Endothelial cell of umbilical vein (primary cell): ENCODE data around the gene ABCF2. TPM values are rescaled to one million over a fixed set of nuclear protein-coding genes. Genes with fewer than 3 reads are reported as not detected.

Experiments used
- BruUV-seq: library from RNA; stranded (reverse); fragments of 400-500 nt; replicated peaks from 2 replicates; lab custom pipeline; 2021; lab: Mats Ljungman, UMichigan
- CTCF ChIA-PET: fragments of 300-600, 350-600 bp; sonication (Branson Sonifier 250); formaldehyde crosslinking; loops from one replicate; lab custom pipeline; 2021; ENCODE audit warnings: antibody characterized with exemption, inconsistent platforms; lab: Charles Lee
- POLR2A ChIA-PET: fragments of 300-600, 350-600 bp; sonication (Branson Sonifier 250); formaldehyde crosslinking; loops from one replicate; lab custom pipeline; 2021; ENCODE audit warnings: antibody characterized with exemption, inconsistent platforms; lab: Charles Lee
- DNase-seq: peaks from one replicate; pipeline ENCODE4 v3.0.0-alpha.2; 2011; ENCODE audit warnings: low read depth, low spot score
- FAIRE-seq: peaks from 2 replicates; lab custom pipeline; 2011; peaks lifted over from hg19 to GRCh38; lab: Jason Lieb, UNC
- H2AFZ ChIP-seq: 2 replicates; pipeline ENCODE4 v1.6.0; 2012; ENCODE audit warnings: low read depth, low read length, control low read depth, inconsistent platforms
- H3K27ac ChIP-seq: 2 replicates; pipeline ENCODE4 v1.5.1; 2011; ENCODE audit warnings: low read depth, mild to moderate bottlenecking, control low read depth, low read length, moderate library complexity; ENCODE audit not compliant: insufficient read depth
- H3K27me3 ChIP-seq, 2 experiments: 2 replicates each; pipeline versions ENCODE4 v1.6.0 to v1.6.1; 2011; ENCODE audit warnings: low read length in 2 of 2, mixed read lengths in 1 of 2; ENCODE audit not compliant: control insufficient read depth in 2 of 2, insufficient read depth in 2 of 2
- H3K36me3 ChIP-seq, 2 experiments: 2 replicates in 1 of 2; 3 replicates in 1 of 2; pipeline ENCODE4 v1.5.1; 2011; ENCODE audit warnings: low read length in 2 of 2, mild to moderate bottlenecking in 1 of 2, moderate library complexity in 1 of 2; ENCODE audit not compliant: control insufficient read depth in 2 of 2, insufficient read depth in 2 of 2; ENCODE audit errors: extremely low read depth in 1 of 2
- H3K4me1 ChIP-seq: 3 replicates; pipeline ENCODE4 v1.5.1; 2011; ENCODE audit warnings: mild to moderate bottlenecking, low read length; ENCODE audit not compliant: control insufficient read depth, insufficient read depth; ENCODE audit errors: extremely low read depth
- H3K4me2 ChIP-seq: 2 replicates; pipeline ENCODE4 v1.6.1; 2011; ENCODE audit warnings: low read length, control low read depth, mixed read lengths; ENCODE audit not compliant: insufficient read depth
- H3K4me3 ChIP-seq, 3 experiments: fragments of 200-600 bp in 1 of 3; sonication (generic), shearing (Covaris generic) in 1 of 3; replicated peaks in 1 of 3; 2 replicates each; pipeline ENCODE4 v1.5.1; 2011 to 2016; ENCODE audit warnings: control low read depth in 3 of 3, low read length in 3 of 3, mild to moderate bottlenecking in 2 of 3, inconsistent platforms in 1 of 3, low read depth in 1 of 3, moderate library complexity in 1 of 3; ENCODE audit not compliant: insufficient read depth in 1 of 3
- H3K79me2 ChIP-seq: 2 replicates; pipeline ENCODE4 v1.6.0; 2012; ENCODE audit warnings: low read length, inconsistent platforms; ENCODE audit not compliant: control insufficient read depth, insufficient read depth
- H3K9ac ChIP-seq: replicated peaks from 2 replicates; pipeline ENCODE3; 2011; ENCODE audit warnings: low read length, control low read depth; ENCODE audit not compliant: insufficient read depth; ENCODE audit errors: extremely low read depth
- H3K9me1 ChIP-seq: replicated peaks from 3 replicates; pipeline ENCODE4 v1.6.0; 2011; ENCODE audit warnings: mild to moderate bottlenecking, low read length; ENCODE audit not compliant: control insufficient read depth, insufficient read depth; ENCODE audit errors: extremely low read depth
- H3K9me3 ChIP-seq: replicated peaks from 2 replicates; pipeline ENCODE4 v1.5.1; 2012; ENCODE audit warnings: low read length, inconsistent platforms; ENCODE audit not compliant: control insufficient read depth, insufficient read depth
- H4K20me1 ChIP-seq: replicated peaks from 2 replicates; pipeline ENCODE3; 2011; ENCODE audit warnings: mild to moderate bottlenecking, low read length; ENCODE audit not compliant: control insufficient read depth, insufficient read depth; ENCODE audit errors: extremely low read depth
- CTCF ChIP-seq, 2 donors: IDR thresholded peaks; 1 replicate in 1 of 2; 2 replicates in 1 of 2; pipeline ENCODE4 v1.5.1; 2011; ENCODE audit warnings: low read length in 2 of 2, mild to moderate bottlenecking in 2 of 2, moderate library complexity in 2 of 2, control low read depth in 1 of 2, inconsistent platforms in 1 of 2, low read depth in 1 of 2; ENCODE audit not compliant: insufficient read depth in 1 of 2; ENCODE audit errors: extremely low read depth in 1 of 2
- EZH2 ChIP-seq: IDR thresholded peaks from 2 replicates; pipeline ENCODE4 v1.6.1; 2012; ENCODE audit warnings: borderline replicate concordance, low read depth, mild to moderate bottlenecking, moderate library complexity, low read length, inconsistent platforms; ENCODE audit not compliant: severe bottlenecking
- FOS ChIP-seq: IDR thresholded peaks from 2 replicates; pipeline ENCODE4 v1.6.1; 2011; ENCODE audit warnings: mild to moderate bottlenecking, low read length, moderate library complexity, borderline replicate concordance; ENCODE audit not compliant: insufficient read depth
- GATA2 ChIP-seq: IDR thresholded peaks from 2 replicates; pipeline ENCODE4 v1.7.0; 2011; ENCODE audit warnings: low read depth, mild to moderate bottlenecking, moderate library complexity, mixed read lengths, low read length; ENCODE audit not compliant: insufficient read length, insufficient read depth
- JUN ChIP-seq: IDR thresholded peaks from 2 replicates; pipeline ENCODE4 v1.6.1; 2011; ENCODE audit warnings: borderline replicate concordance, low read depth; ENCODE audit not compliant: insufficient read length, insufficient read depth
- MAX ChIP-seq: IDR thresholded peaks from 2 replicates; pipeline ENCODE4 v1.6.1; 2011; ENCODE audit not compliant: insufficient read depth, insufficient read length
- MYC ChIP-seq: IDR thresholded peaks from one replicate; pipeline ENCODE4 v1.6.1; 2011; ENCODE audit warnings: mild to moderate bottlenecking, low read depth, low read length
- POLR2A ChIP-seq: IDR thresholded peaks from 2 replicates; pipeline ENCODE4 v1.6.1; 2012; ENCODE audit warnings: low read depth, mild to moderate bottlenecking, control low read depth, low read length
- POLR2AphosphoS5 ChIP-seq: IDR thresholded peaks from 2 replicates; pipeline ENCODE4 v1.6.1; 2012; ENCODE audit warnings: low read depth, mild to moderate bottlenecking, control low read depth, low read length, moderate library complexity; ENCODE audit not compliant: insufficient read depth
- dilution Hi-C: fragments of 300-500 bp; cut with MboI; formaldehyde crosslinking; loops from one replicate; pipeline ENCODE4 v1.15.0; 2019; ENCODE audit warnings: low sequenced_read_pairs; ENCODE audit not compliant: extremely low pct_ligation_motif_present
- intact Hi-C: fragments of 100-400 bp; cut with micrococcal nuclease; formaldehyde crosslinking; loops from one replicate; pipeline ENCODE4 v1.10.0; 2022
- polyA plus RNA-seq, 4 experiments: library from polyadenylated mRNA; depleted of rRNA in 3 of 4; stranded (reverse) in 3 of 4; unstranded in 1 of 4; fragments of >200 nt; gene quantifications; 2 replicates each; pipeline versions ENCODE4 v1.2.1 to v1.2.3, GENCODE V29; 2011 to 2012; ENCODE audit warnings: missing spikeins in 1 of 4
- total RNA-seq: library from RNA; stranded (reverse); gene quantifications from 2 replicates; pipeline ENCODE4 v1.2.3, GENCODE V29; 2021

ABCF2 gene
- total and polyA plus RNA-seq, 2 donors (not counting 3 experiments of a cell fraction or from before 2014, with no cell fraction given), result 45.3 to 61.6 TPM

GRCh38 chr7:151249732-151250072 lies 22.7 kb upstream of the ABCF2 start:
- TF ChIP-seq GATA2 (no peak), FOS (no peak), MAX (no peak), EZH2 (no peak), JUN (no peak), MYC (no peak), CTCF (IDR thresholded peaks at IDR 0.05; ENCODE audit: extremely low read depth in 1 of 2, insufficient read depth in 1 of 2, low read depth in 1 of 2, low read length in 2 of 2) (no peak), POLR2A (no peak), POLR2AphosphoS5 (no peak)
- Histone ChIP-seq H3K9me3 (no peaks in the 10 kb centered on the region), H4K20me1 (no peaks in the 10 kb centered on the region), H3K27ac (no peak overlapping the region), H3K4me1 (peaks cover 14% of the 10 kb centered on the region), H2AFZ (no peak overlapping the region), H3K4me2 (no peak overlapping the region), H3K27me3 (peaks cover 0 to 4% of the 10 kb centered on the region in 2 experiments), H3K9ac (no peak overlapping the region), H3K4me3 (no peak overlapping the region), H3K36me3 (no peaks in the 10 kb centered on the region), H3K79me2 (no peaks in the 10 kb centered on the region), H3K9me1 (no peaks in the 10 kb centered on the region)
- peak; percentile 59 for FAIRE-seq
- intact Hi-C loops (no loop called here), dilution Hi-C loops (no loop called here)
- POLR2A ChIA-PET, result no interaction called here
- no peak for DNase-seq
- BruUV-seq, result no TSS peak
- CTCF ChIA-PET, result no interaction called here
